Stomach (tissue), 4 donors: ENCODE measurements around the gene SYNCRIP.

Experiments used
- POLR2AphosphoS5 ChIP-seq, 3 donors: sonication (generic); formaldehyde crosslinking; IDR thresholded peaks; one replicate each; pipeline ENCODE4 v1.6.1; 2016; ENCODE audit warnings: antibody characterized with exemption in 3 of 3
- TF ChIP-seq, protein P1 (sequence below), 7 experiments: fragments of 450-650 bp in 4 of 7; fragments of 200-600 bp in 3 of 7; sonication (generic) in 3 of 7; IDR thresholded peaks; one replicate each; pipeline ENCODE4 v1.5.1; 2016 to 2019; ENCODE audit warnings: antibody characterized with exemption in 7 of 7, control low read depth in 2 of 7, mild to moderate bottlenecking in 1 of 7

DNA sequence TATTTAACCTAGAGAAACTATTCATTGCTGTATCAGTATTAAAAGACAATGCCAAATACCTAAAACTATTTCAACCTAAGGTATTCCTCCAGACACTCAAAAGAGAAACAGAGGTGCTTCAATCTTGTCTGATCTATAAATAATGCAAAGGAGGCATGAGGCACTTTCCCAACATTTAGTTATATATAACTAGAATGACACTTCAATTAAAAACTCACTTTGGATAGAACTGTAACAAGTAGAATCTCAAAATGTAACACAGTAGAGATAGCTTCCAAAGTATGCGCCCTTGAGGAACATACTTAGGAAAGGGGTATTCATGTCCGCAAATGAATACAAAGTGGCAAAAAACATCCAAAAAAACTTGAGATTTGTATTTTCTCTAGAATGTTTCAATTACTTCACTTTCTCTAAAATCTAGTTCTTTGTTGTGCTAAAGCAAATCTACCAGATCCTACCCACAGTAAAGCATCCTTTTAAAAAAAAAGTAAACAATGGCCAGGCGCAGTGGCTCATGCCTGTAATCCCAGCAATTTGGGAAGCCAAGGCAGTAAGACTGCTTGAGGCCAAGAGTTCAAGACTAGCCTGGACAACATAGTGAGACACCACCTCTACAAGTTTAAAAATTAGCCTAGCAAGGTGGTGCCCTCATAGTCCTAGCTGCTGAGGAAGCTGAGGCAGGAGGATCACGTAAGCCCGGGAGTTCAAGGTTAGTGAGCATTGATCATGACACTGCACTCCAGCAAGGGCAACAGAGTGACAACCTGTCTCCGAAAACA lies 10.3 kb downstream of the SYNCRIP start:
- TF ChIP-seq POLR2AphosphoS5 (IDR thresholded peaks at IDR 0.05) = no peak
- TF ChIP-seq, protein P1, sequence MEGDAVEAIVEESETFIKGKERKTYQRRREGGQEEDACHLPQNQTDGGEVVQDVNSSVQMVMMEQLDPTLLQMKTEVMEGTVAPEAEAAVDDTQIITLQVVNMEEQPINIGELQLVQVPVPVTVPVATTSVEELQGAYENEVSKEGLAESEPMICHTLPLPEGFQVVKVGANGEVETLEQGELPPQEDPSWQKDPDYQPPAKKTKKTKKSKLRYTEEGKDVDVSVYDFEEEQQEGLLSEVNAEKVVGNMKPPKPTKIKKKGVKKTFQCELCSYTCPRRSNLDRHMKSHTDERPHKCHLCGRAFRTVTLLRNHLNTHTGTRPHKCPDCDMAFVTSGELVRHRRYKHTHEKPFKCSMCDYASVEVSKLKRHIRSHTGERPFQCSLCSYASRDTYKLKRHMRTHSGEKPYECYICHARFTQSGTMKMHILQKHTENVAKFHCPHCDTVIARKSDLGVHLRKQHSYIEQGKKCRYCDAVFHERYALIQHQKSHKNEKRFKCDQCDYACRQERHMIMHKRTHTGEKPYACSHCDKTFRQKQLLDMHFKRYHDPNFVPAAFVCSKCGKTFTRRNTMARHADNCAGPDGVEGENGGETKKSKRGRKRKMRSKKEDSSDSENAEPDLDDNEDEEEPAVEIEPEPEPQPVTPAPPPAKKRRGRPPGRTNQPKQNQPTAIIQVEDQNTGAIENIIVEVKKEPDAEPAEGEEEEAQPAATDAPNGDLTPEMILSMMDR (IDR thresholded peaks at IDR 0.05) = no peak
